Effector memory CD4-positive, alpha-beta T cell (primary cell): ENCODE data around the gene UEVLD.

Source experiments
- DNase-seq, 3 donors: peaks; one replicate each; pipeline ENCODE4 v3.0.0-alpha.2; 2020
- H3K27ac ChIP-seq: 2 replicates; pipeline ENCODE4 v1.7.0; 2013; ENCODE audit warnings: mild to moderate bottlenecking, low read length, moderate library complexity; ENCODE audit not compliant: insufficient read depth, poor library complexity, severe bottlenecking
- H3K27me3 ChIP-seq: replicated peaks from 2 replicates; pipeline ENCODE4 v1.7.0; 2013; ENCODE audit warnings: mild to moderate bottlenecking, low read length; ENCODE audit not compliant: insufficient read depth, control insufficient read depth, poor library complexity, severe bottlenecking
- H3K36me3 ChIP-seq: 2 replicates; pipeline ENCODE4 v1.7.0; 2013; ENCODE audit warnings: mild to moderate bottlenecking, low read length, moderate library complexity; ENCODE audit not compliant: control insufficient read depth, insufficient read depth
- H3K4me1 ChIP-seq: 2 replicates; pipeline ENCODE4 v1.7.0; 2013; ENCODE audit warnings: low read length, mild to moderate bottlenecking; ENCODE audit not compliant: control insufficient read depth, insufficient read depth, poor library complexity, severe bottlenecking
- H3K4me3 ChIP-seq: 2 replicates; pipeline ENCODE4 v1.7.0; 2013; ENCODE audit warnings: low read length, low read depth, mild to moderate bottlenecking; ENCODE audit not compliant: insufficient read depth, poor library complexity, severe bottlenecking
- H3K9me3 ChIP-seq: 2 replicates; pipeline ENCODE4 v1.7.0; 2013; ENCODE audit warnings: mild to moderate bottlenecking, low read length, moderate library complexity; ENCODE audit not compliant: control insufficient read depth

Gene UEVLD

GRCh38 chr11:18521122-18521521, 67.4 kb downstream of the UEVLD start:
- H3K9me3 ChIP-seq: no peaks in the 10 kb centered on the region
- H3K27ac ChIP-seq: no peak overlapping the region
- no peaks in the 10 kb centered on the region for H3K27me3 ChIP-seq
- no peak for DNase-seq
- H3K4me3 ChIP-seq: no peak overlapping the region
- H3K4me1 ChIP-seq: peaks cover 6% of the 10 kb centered on the region
- H3K36me3 ChIP-seq: peaks cover 6% of the 10 kb centered on the region

- H3K27me3 ChIP-seq: no peaks in the 10 kb centered on the region
- DNase-seq: no peak
- no peak overlapping the region for H3K27ac ChIP-seq
- H3K9me3 ChIP-seq: no peaks in the 10 kb centered on the region
- no peaks in the 10 kb centered on the region for H3K4me1 ChIP-seq
- peaks cover 47% of the 10 kb centered on the region for H3K36me3 ChIP-seq
- no peak overlapping the region for H3K4me3 ChIP-seq
These were observed 86.2 kb downstream of the UEVLD start for GRCh38 chr11:18502352-18502751.

- H3K27ac ChIP-seq: no peak overlapping the region
- H3K4me3 ChIP-seq: no peak overlapping the region
- no peak for DNase-seq
- no peaks in the 10 kb centered on the region for H3K4me1 ChIP-seq
- H3K36me3 ChIP-seq: peaks cover 47% of the 10 kb centered on the region
- H3K9me3 ChIP-seq: no peaks in the 10 kb centered on the region
- H3K27me3 ChIP-seq: no peaks in the 10 kb centered on the region
These were observed 86.9 kb downstream of the UEVLD start for GRCh38 chr11:18501629-18502028.

GRCh38 chr11:18498039-18498438, 90.5 kb downstream of the UEVLD start:
- Histone ChIP-seq H3K27me3 (no peaks in the 10 kb centered on the region), H3K9me3 (no peaks in the 10 kb centered on the region), H3K4me3 (no peak overlapping the region), H3K36me3 (peaks cover 41% of the 10 kb centered on the region), H3K4me1 (no peaks in the 10 kb centered on the region), H3K27ac (no peak overlapping the region)
- DNase-seq: no peak

- Histone ChIP-seq H3K9me3 (no peaks in the 10 kb centered on the region), H3K4me3 (no peak overlapping the region), H3K4me1 (no peaks in the 10 kb centered on the region), H3K36me3 (peaks cover 40% of the 10 kb centered on the region), H3K27ac (no peak overlapping the region), H3K27me3 (no peaks in the 10 kb centered on the region)
- no peak for DNase-seq
These were observed 92.8 kb downstream of the UEVLD start for GRCh38 chr11:18495703-18496102.

- Histone ChIP-seq H3K36me3 (peaks cover 44% of the 10 kb centered on the region), H3K4me3 (no peak overlapping the region), H3K27me3 (no peaks in the 10 kb centered on the region), H3K9me3 (no peaks in the 10 kb centered on the region), H3K4me1 (no peaks in the 10 kb centered on the region), H3K27ac (no peak overlapping the region)
- no peak for DNase-seq
These were observed 93.3 kb downstream of the UEVLD start for GRCh38 chr11:18495271-18495670.

GRCh38 chr11:18493310-18493709, 95.2 kb downstream of the UEVLD start:
- no peak overlapping the region for H3K27ac ChIP-seq
- no peak overlapping the region for H3K4me3 ChIP-seq
- no peaks in the 10 kb centered on the region for H3K4me1 ChIP-seq
- DNase-seq: no peak
- peaks cover 37% of the 10 kb centered on the region for H3K36me3 ChIP-seq
- no peaks in the 10 kb centered on the region for H3K27me3 ChIP-seq
- no peaks in the 10 kb centered on the region for H3K9me3 ChIP-seq

GRCh38 chr11:18492888-18493287, 95.6 kb downstream of the UEVLD start:
- H3K4me3 ChIP-seq: no peak overlapping the region
- no peaks in the 10 kb centered on the region for H3K9me3 ChIP-seq
- H3K4me1 ChIP-seq: no peaks in the 10 kb centered on the region
- DNase-seq: no peak
- H3K27ac ChIP-seq: no peak overlapping the region
- H3K27me3 ChIP-seq: no peaks in the 10 kb centered on the region
- peaks cover 37% of the 10 kb centered on the region for H3K36me3 ChIP-seq

GRCh38 chr11:18491924-18492323, 96.6 kb downstream of the UEVLD start:
- H3K27me3 ChIP-seq: no peaks in the 10 kb centered on the region
- no peaks in the 10 kb centered on the region for H3K4me1 ChIP-seq
- no peak for DNase-seq
- H3K27ac ChIP-seq: no peak overlapping the region
- no peaks in the 10 kb centered on the region for H3K9me3 ChIP-seq
- H3K4me3 ChIP-seq: no peak overlapping the region
- H3K36me3 ChIP-seq: peaks cover 37% of the 10 kb centered on the region

- Histone ChIP-seq H3K36me3 (peaks cover 32% of the 10 kb centered on the region), H3K9me3 (no peaks in the 10 kb centered on the region), H3K27ac (no peak overlapping the region), H3K27me3 (no peaks in the 10 kb centered on the region), H3K4me3 (no peak overlapping the region), H3K4me1 (no peaks in the 10 kb centered on the region)
- no peak for DNase-seq
These were observed 97.6 kb downstream of the UEVLD start for GRCh38 chr11:18490736-18491485.
